Mesothelial cell of epicardium (in vitro differentiated cells): ENCODE measurements around the gene SMAD3. TPM values are rescaled to one million over a fixed set of nuclear protein-coding genes. Genes with fewer than 3 reads are reported as not detected.

Experiments used
- DNase-seq, 2 experiments: peaks; one replicate each; pipeline ENCODE4 v3.0.0; 2021; ENCODE audit warnings: low spot score in 2 of 2; ENCODE audit not compliant: unreplicated experiment in 2 of 2
- H3K27ac Mint-ChIP-seq: 2 replicates; pipeline ENCODE4 v1.8.0; 2021; ENCODE audit warnings: mixed read lengths
- H3K27me3 Mint-ChIP-seq: 2 replicates; pipeline ENCODE4 v1.8.0; 2021; ENCODE audit warnings: low read depth, mixed read lengths
- H3K36me3 Mint-ChIP-seq: 2 replicates; pipeline ENCODE4 v1.8.0; 2021; ENCODE audit warnings: mixed read lengths
- H3K4me1 Mint-ChIP-seq: 2 replicates; pipeline ENCODE4 v1.8.0; 2021; ENCODE audit warnings: mixed read lengths
- H3K4me3 Mint-ChIP-seq: 2 replicates; pipeline ENCODE4 v1.8.0; 2021; ENCODE audit warnings: mild to moderate bottlenecking, moderate library complexity, mixed read lengths
- H3K9me3 Mint-ChIP-seq: 2 replicates; pipeline ENCODE4 v1.8.0; 2021; ENCODE audit warnings: mixed read lengths
- total RNA-seq: library from RNA; stranded (reverse); gene quantifications from 3 replicates; pipeline ENCODE4 v1.2.1, GENCODE V29; 2021
- TF ChIP-seq, protein P1 (sequence below): fragments of 200-600 bp; sonication (generic); IDR thresholded peaks from one replicate; pipeline ENCODE4 v1.5.0; 2021; ENCODE audit warnings: antibody characterized with exemption; ENCODE audit not compliant: unreplicated experiment

The SMAD3 gene
- total RNA-seq, 1 donor from 2014 or later, result 96.2 TPM

DNA sequence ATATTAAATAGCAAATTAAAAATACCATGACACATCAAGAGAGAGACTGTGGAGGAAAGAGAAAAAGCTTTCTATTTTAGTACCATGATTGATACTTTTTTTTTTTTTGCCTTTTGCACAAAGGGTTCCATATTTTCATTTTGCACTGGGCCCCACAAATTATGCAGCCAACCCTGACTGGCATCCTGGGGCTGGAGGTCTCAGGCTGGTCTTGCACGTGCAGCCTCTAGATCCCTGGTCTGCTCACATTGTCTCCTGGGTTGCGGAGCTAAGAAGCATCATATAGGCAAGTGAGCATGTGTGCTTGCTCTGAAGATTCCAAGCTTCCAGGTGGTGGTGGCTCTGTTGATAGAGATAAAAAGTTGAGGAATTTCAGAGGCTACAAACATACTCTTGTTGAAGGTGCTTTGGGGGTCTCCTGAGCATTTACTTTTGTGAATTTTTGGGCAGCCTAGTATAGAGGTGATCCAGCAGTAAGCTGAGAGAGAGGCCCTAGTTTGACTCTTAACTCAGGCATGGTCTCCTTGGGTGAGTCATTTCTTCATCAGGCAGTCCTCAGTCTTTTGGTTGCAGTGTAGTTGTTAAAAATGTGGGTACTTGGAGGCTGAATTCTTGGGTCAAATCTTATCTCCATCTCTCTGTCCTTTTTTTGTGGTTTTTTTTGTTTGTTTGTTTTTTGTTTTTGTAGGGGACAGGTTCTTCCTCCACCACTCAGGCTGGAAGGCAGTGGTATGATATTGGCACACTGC, 31.3 kb downstream of the SMAD3 start:
- H3K4me3 Mint-ChIP-seq, result no peak overlapping the region
- H3K9me3 Mint-ChIP-seq, result no peaks in the 10 kb centered on the region
- H3K4me1 Mint-ChIP-seq, result peaks cover 42% of the 10 kb centered on the region
- no peak overlapping the region for H3K27ac Mint-ChIP-seq
- no peaks in the 10 kb centered on the region for H3K27me3 Mint-ChIP-seq
- TF ChIP-seq, protein P1, sequence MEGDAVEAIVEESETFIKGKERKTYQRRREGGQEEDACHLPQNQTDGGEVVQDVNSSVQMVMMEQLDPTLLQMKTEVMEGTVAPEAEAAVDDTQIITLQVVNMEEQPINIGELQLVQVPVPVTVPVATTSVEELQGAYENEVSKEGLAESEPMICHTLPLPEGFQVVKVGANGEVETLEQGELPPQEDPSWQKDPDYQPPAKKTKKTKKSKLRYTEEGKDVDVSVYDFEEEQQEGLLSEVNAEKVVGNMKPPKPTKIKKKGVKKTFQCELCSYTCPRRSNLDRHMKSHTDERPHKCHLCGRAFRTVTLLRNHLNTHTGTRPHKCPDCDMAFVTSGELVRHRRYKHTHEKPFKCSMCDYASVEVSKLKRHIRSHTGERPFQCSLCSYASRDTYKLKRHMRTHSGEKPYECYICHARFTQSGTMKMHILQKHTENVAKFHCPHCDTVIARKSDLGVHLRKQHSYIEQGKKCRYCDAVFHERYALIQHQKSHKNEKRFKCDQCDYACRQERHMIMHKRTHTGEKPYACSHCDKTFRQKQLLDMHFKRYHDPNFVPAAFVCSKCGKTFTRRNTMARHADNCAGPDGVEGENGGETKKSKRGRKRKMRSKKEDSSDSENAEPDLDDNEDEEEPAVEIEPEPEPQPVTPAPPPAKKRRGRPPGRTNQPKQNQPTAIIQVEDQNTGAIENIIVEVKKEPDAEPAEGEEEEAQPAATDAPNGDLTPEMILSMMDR, result no peak
- H3K36me3 Mint-ChIP-seq, result peaks cover 4% of the 10 kb centered on the region
- no peak for DNase-seq

DNA sequence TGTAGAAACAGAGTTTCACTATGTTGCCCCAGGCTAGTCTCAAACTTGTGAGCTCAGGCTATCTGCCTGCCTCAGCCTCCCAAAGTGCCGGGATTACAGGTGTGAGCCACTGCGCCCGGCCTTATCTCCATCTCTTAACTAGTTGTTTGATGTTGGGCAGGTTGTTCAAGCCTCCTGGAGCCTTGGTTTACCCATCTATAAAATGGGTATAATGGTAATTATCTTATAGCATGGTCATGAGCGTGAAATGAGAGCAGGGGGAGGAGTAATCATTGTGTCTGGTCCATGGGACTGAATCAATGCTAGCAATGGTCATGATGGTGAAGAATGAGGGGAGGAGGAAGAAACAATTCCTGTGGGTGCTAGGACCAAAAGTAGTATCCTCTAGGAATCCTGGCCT, 32.0 kb downstream of the SMAD3 start:
- Mint-ChIP-seq H3K27me3 (no peaks in the 10 kb centered on the region), H3K4me3 (no peak overlapping the region), H3K9me3 (no peaks in the 10 kb centered on the region), H3K27ac (peak overlapping the region; percentile 95), H3K36me3 (peaks cover 4% of the 10 kb centered on the region), H3K4me1 (peaks cover 35% of the 10 kb centered on the region)
- TF ChIP-seq, protein P1, result no peak
- no peak for DNase-seq

DNA sequence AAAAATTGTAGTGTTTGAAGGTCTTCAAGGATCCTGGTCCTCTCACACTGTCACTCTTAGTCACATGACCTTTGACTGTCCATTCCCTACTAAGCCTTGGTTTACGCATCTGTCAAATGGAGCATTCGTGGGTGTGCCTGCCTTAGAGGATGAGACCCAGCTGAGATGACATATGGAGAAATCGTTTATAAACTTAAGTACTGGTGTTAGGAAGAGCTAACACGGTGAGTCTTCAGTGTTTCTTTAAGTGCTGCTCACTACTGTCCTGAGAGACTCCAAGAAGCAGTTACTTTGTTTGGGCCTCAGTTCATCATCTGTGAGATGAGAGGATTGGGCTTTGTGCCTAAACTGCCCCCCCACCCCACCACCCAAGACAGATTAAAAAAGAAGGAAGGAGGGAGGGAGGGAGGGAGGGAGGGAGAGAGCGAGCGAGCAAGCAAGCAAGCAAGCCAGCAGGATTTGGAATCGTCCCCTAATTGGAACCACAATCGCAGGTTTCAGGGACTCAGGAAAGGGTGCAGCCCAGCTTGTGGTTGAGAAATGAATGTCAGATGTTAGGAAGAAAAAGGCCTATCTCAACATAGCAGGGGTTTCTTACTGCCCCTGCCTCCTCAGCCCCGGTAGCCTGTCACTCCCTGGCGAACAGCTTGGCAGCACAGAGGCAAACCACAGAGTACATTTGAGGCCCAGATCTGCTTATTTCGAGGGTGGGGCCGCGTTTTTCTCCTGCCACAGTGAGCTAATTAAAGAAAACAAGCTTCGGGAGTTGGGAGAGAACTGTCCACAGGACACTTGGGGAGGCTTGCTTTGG, 32.7 kb downstream of the SMAD3 start:
- no peak overlapping the region for H3K4me3 Mint-ChIP-seq
- DNase-seq, result no peak
- TF ChIP-seq, protein P1, result no peak
- H3K4me1 Mint-ChIP-seq, result peaks cover 35% of the 10 kb centered on the region
- H3K27me3 Mint-ChIP-seq, result no peaks in the 10 kb centered on the region
- H3K36me3 Mint-ChIP-seq, result peaks cover 4% of the 10 kb centered on the region
- H3K9me3 Mint-ChIP-seq, result no peaks in the 10 kb centered on the region
- peak overlapping the region; percentile 95 for H3K27ac Mint-ChIP-seq

DNA sequence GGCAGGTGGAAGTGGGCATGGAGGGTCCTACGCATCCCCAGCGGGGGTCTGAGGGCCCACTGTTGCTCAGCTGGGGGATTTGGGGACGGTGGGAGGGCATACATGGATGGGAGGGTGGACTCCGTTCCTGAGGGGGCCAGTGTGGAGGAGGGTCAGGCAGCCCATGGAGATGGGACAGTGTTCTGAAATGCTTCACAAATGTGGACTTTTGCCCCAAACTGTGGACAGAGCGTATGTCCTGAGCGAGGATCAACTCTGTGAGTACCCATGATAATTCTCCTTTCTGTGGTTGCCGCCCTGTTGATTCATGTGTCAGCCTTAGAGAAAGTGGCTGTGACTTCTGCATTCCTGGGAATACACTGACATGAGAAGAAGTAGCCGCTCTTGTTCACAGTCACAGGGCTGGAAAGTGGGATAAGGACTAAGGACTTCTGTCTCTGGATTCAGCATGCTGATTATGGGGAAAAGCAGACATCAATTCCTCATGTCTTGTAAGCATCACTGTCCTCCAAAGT, 33.4 kb downstream of the SMAD3 start:
- H3K9me3 Mint-ChIP-seq, result no peaks in the 10 kb centered on the region
- H3K27me3 Mint-ChIP-seq, result no peaks in the 10 kb centered on the region
- H3K27ac Mint-ChIP-seq, result peak overlapping the region; percentile 78
- H3K4me3 Mint-ChIP-seq, result no peak overlapping the region
- H3K4me1 Mint-ChIP-seq, result peaks cover 39% of the 10 kb centered on the region
- no peak for DNase-seq
- TF ChIP-seq, protein P1, result no peak
- peaks cover 4% of the 10 kb centered on the region for H3K36me3 Mint-ChIP-seq

DNA sequence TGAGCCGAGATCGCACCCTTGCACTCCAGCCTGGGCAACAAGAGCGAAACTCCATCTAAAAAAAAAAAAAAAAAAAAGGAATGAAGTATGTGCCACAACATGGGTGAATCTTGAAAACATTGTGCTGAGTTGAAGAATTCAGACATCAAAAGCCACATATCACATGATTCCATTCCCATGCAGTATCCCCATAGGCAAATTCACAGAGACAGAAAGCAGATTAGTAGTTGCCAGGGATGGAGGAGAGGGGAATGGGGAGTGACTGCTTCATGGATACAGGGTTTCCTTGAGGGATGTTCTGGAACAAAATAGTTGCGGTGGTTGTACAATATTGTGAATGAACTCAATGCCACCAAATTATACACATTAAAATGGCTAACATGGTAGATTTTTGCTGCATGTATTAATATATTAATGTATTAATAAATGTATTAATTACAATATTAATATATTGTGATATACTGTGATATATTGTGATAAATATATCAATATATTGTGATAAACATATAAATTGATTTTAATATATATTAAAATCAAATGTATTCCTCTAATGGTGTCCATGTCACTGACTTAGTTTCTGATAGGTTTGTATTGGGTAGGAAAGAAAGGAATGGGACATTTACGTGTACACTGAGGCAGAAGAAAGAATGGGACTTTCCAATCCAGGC, 34.9 kb downstream of the SMAD3 start:
- H3K4me1 Mint-ChIP-seq, result peaks cover 43% of the 10 kb centered on the region
- no peaks in the 10 kb centered on the region for H3K9me3 Mint-ChIP-seq
- H3K27ac Mint-ChIP-seq, result no peak overlapping the region
- no peak overlapping the region for H3K4me3 Mint-ChIP-seq
- no peaks in the 10 kb centered on the region for H3K27me3 Mint-ChIP-seq
- H3K36me3 Mint-ChIP-seq, result peaks cover 4% of the 10 kb centered on the region
- DNase-seq, result no peak
- TF ChIP-seq, protein P1, result no peak
